GM13977 (cell line): Measurements from ENCODE around the gene PML.

Experiments
- DNase-seq: peaks from one replicate; pipeline ENCODE4 v3.0.0; 2012; ENCODE audit warnings: low spot score
- in situ Hi-C: fragments of 300-500 bp; cut with MboI; formaldehyde crosslinking; loops from one replicate; pipeline ENCODE4 v1.12.0; 2022; ENCODE audit warnings: low sequenced_read_pairs, low pct_unique_long_range_greater_than_20kb, mixed read lengths, inconsistent platforms; ENCODE audit not compliant: unreplicated experiment
- TF ChIP-seq, protein P1 (sequence below): IDR thresholded peaks from 2 replicates; pipeline ENCODE4 v1.5.1; 2012; ENCODE audit warnings: mild to moderate bottlenecking, control low read depth; ENCODE audit not compliant: insufficient read depth; ENCODE audit errors: extremely low read depth, missing control alignments

PML gene

DNA sequence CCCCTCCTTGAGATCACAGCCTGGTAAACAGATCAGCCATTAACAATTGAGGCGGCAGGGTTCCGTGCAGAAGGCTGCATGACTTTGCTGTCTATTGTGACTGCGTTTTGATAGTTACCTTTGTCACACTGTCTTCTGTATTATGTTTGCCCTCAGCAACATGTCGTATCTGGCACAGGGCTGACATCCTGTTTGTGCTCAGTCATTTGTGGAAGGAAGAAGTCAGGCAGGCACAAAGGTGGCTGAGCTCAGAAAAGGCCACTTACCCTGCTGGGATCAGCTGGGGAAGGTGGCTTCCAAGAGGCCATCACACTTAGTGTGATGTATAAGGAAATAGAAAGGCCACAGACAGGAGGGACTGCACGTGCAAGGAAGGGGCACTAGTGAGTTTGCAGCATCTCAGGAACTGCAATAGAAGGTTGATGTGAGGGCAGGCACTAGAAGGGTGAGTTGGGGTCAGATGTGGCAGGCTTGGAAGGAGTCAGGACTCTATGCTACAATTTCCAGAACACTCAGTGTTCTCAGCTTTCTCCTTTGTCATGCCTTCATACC lies 13.4 kb downstream of the PML start:
- no peak for DNase-seq
- TF ChIP-seq, protein P1, sequence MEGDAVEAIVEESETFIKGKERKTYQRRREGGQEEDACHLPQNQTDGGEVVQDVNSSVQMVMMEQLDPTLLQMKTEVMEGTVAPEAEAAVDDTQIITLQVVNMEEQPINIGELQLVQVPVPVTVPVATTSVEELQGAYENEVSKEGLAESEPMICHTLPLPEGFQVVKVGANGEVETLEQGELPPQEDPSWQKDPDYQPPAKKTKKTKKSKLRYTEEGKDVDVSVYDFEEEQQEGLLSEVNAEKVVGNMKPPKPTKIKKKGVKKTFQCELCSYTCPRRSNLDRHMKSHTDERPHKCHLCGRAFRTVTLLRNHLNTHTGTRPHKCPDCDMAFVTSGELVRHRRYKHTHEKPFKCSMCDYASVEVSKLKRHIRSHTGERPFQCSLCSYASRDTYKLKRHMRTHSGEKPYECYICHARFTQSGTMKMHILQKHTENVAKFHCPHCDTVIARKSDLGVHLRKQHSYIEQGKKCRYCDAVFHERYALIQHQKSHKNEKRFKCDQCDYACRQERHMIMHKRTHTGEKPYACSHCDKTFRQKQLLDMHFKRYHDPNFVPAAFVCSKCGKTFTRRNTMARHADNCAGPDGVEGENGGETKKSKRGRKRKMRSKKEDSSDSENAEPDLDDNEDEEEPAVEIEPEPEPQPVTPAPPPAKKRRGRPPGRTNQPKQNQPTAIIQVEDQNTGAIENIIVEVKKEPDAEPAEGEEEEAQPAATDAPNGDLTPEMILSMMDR, result no peak
- in situ Hi-C loops, result no loop called here

GRCh38 chr15:74008901-74009300 lies 14.4 kb downstream of the PML start:
- DNase-seq, result no peak
- TF ChIP-seq, protein P1, result no peak
- in situ Hi-C loops, result no loop called here

GRCh38 chr15:74010929-74011540 lies 16.5 kb downstream of the PML start:
- DNase-seq, result no peak
- TF ChIP-seq, protein P1, result no peak
- in situ Hi-C loops, result no loop called here

GRCh38 chr15:74011610-74012009 lies 17.1 kb downstream of the PML start:
- DNase-seq, result no peak
- in situ Hi-C loops, result no loop called here
- TF ChIP-seq, protein P1, result no peak

DNA sequence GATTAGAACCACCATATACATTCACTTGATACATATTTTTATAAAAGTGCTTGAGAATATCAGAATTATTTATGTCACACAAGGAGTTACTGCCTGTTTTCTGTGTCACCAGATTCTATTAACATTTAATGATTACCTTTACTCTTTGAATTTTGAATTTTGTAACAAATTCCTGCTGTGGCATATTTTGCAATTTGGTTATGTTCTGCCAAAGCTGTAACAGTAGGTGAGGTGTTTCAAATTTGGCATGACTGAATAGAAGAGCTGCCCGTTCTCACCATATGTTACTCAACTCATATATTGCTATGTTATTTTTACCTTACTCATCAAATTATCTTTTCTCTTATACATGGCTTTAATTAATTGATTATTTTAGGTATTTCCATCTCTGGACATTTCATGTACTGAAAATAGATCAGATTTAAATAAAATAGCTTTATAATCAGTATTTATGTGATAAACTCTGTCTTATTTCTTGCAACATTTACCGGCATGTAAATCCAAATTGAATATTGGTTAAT lies 18.9 kb downstream of the PML start:
- in situ Hi-C loops, result no loop called here
- TF ChIP-seq, protein P1, result no peak
- no peak for DNase-seq

DNA sequence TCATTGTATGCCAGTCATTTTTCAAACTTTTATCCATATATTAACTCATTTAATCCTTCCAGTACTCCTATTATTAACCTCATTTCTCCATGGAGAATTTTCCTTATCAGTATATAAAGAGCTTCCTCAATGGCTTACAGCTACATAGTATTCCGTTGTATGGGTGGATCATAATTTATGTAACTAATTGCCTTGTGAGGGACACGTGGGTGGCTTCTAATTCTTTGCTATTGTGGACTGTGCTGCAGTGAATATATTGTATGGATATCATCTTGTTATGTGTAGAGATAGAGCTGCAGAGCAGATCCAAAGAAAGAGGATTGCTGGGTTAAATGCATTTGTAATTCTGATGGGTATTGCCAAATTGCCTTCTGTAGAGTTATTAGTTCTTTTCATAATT lies 25.2 kb downstream of the PML start:
- in situ Hi-C loops, result no loop called here
- DNase-seq, result no peak
- TF ChIP-seq, protein P1, result no peak
